ENCODE data around the gene DCUN1D1. TPM values are rescaled to one million over a fixed set of nuclear protein-coding genes. Genes with fewer than 3 reads are reported as not detected.

Gene DCUN1D1
- total and polyA plus RNA-seq, 7 donors = 11.6 to 97.8 (median 44.4) TPM

- WGBS, 3 donors = 89 to 94% (median 94%) methylated on average over 3 of the region's 3 CpGs
- no peak overlapping the region for H3K27ac ChIP-seq
- no peak for TF ChIP-seq CTCF (IDR thresholded peaks at IDR 0.05)
- H3K4me1 ChIP-seq = no peaks in the 10 kb centered on the region
- no peaks in the 10 kb centered on the region for H3K9me3 ChIP-seq
- H3K4me3 ChIP-seq = no peak overlapping the region
- H3K36me3 ChIP-seq (ENCODE audit: insufficient read depth in 1 of 2, low read depth in 1 of 2) = peaks cover 3 to 86% of the 10 kb centered on the region in 2 donors
- no peak for ATAC-seq
- no peak for DNase-seq
- H3K27me3 ChIP-seq (ENCODE audit: insufficient read depth in 3 of 3, low read length in 2 of 3) = no peaks in the 10 kb centered on the region
- intact Hi-C loops (cut with DNase I) = no loop called here
Observed at GRCh38 chr3:183018421-183019192, 38.3 kb upstream of the DCUN1D1 start.

- Histone ChIP-seq H3K4me3 (no peak overlapping the region), H3K9me3 (no peaks in the 10 kb centered on the region), H3K4me1 (no peaks in the 10 kb centered on the region), H3K27ac (no peak overlapping the region), H3K27me3 (ENCODE audit: insufficient read depth in 3 of 3, low read length in 2 of 3) (no peaks in the 10 kb centered on the region), H3K36me3 (ENCODE audit: insufficient read depth in 1 of 2, low read depth in 1 of 2) (peaks cover 0 to 51% of the 10 kb centered on the region in 2 donors)
- ATAC-seq (no peak), DNase-seq (no peak)
- TF ChIP-seq CTCF (IDR thresholded peaks at IDR 0.05) = no peak
- intact Hi-C loops (cut with DNase I) = no loop called here
- WGBS, 3 donors = 79 to 87% (median 84%) methylated on average over 2 of the region's 2 CpGs
Observed at GRCh38 chr3:183015185-183015584, 34.8 kb upstream of the DCUN1D1 start.

GRCh38 chr3:183013856-183014255 is 33.5 kb upstream of the DCUN1D1 start:
- no peak for TF ChIP-seq CTCF (IDR thresholded peaks at IDR 0.05)
- Histone ChIP-seq H3K4me1 (no peaks in the 10 kb centered on the region), H3K9me3 (no peaks in the 10 kb centered on the region), H3K36me3 (ENCODE audit: insufficient read depth in 1 of 2, low read depth in 1 of 2) (peaks cover 0 to 38% of the 10 kb centered on the region in 2 donors), H3K27ac (no peak overlapping the region), H3K27me3 (ENCODE audit: insufficient read depth in 3 of 3, low read length in 2 of 3) (no peaks in the 10 kb centered on the region), H3K4me3 (no peak overlapping the region)
- DNase-seq (no peak), ATAC-seq (no peak)
- WGBS, 3 donors = 83 to 93% (median 87%) methylated on average over 6 of the region's 6 CpGs
- intact Hi-C loops (cut with DNase I) = no loop called here

GRCh38 chr3:183013074-183013473 is 32.7 kb upstream of the DCUN1D1 start:
- intact Hi-C loops (cut with DNase I) = no loop called here
- Histone ChIP-seq H3K27me3 (ENCODE audit: insufficient read depth in 3 of 3, low read length in 2 of 3) (no peaks in the 10 kb centered on the region), H3K9me3 (no peaks in the 10 kb centered on the region), H3K4me1 (no peaks in the 10 kb centered on the region), H3K4me3 (no peak overlapping the region), H3K36me3 (ENCODE audit: insufficient read depth in 1 of 2, low read depth in 1 of 2) (peaks cover 0 to 32% of the 10 kb centered on the region in 2 donors), H3K27ac (no peak overlapping the region)
- TF ChIP-seq CTCF (IDR thresholded peaks at IDR 0.05) = no peak
- ATAC-seq (no peak), DNase-seq (no peak)
- 89 to 96% (median 90%) methylated on average over 5 of the region's 5 CpGs for WGBS, 3 donors

- Histone ChIP-seq H3K36me3 (ENCODE audit: insufficient read depth in 1 of 2, low read depth in 1 of 2) (peaks cover 0 to 5% of the 10 kb centered on the region in 2 donors), H3K9me3 (no peaks in the 10 kb centered on the region), H3K4me3 (no peak overlapping the region), H3K27ac (no peak overlapping the region), H3K27me3 (ENCODE audit: insufficient read depth in 3 of 3, low read length in 2 of 3) (no peaks in the 10 kb centered on the region), H3K4me1 (no peaks in the 10 kb centered on the region)
- ATAC-seq (no peak), DNase-seq (no peak)
- TF ChIP-seq CTCF (IDR thresholded peaks at IDR 0.05) = no peak
- intact Hi-C loops (cut with DNase I) = no loop called here
Observed at GRCh38 chr3:183008800-183009199, 28.5 kb upstream of the DCUN1D1 start.
